Parathyroid adenoma (tissue), 2 donors: Measurements from ENCODE around the gene LRRC4C.

Experiments
- H2AFZ ChIP-seq: fragments of 300-600 bp; sonication (generic); one replicate; pipeline ENCODE4 v1.7.0; 2017; ENCODE audit warnings: antibody characterized with exemption, mild to moderate bottlenecking
- H3K27ac ChIP-seq: fragments of 300-600 bp; sonication (generic); one replicate; pipeline ENCODE4 v1.7.0; 2017
- H3K27me3 ChIP-seq: fragments of 300-600 bp; sonication (generic); one replicate; pipeline ENCODE4 v1.7.0; 2017; ENCODE audit warnings: low read length; ENCODE audit not compliant: control insufficient read depth, insufficient read depth
- H3K36me3 ChIP-seq: fragments of 300-600 bp; sonication (generic); one replicate; pipeline ENCODE4 v1.7.0; 2017; ENCODE audit warnings: low read length; ENCODE audit not compliant: control insufficient read depth, insufficient read depth
- H3K4me1 ChIP-seq: fragments of 300-600 bp; sonication (generic); one replicate; pipeline ENCODE4 v1.7.0; 2017; ENCODE audit warnings: control low read depth
- H3K4me2 ChIP-seq: fragments of 300-600 bp; sonication (generic); one replicate; pipeline ENCODE4 v1.7.0; 2017; ENCODE audit warnings: low read length
- H3K4me3 ChIP-seq: fragments of 300-600 bp; sonication (generic); one replicate; pipeline ENCODE4 v1.7.0; 2017; ENCODE audit warnings: low read depth, low read length
- H3K79me2 ChIP-seq: fragments of 300-600 bp; sonication (generic); one replicate; pipeline ENCODE4 v1.7.0; 2017; ENCODE audit warnings: control low read depth
- H3K9ac ChIP-seq: fragments of 300-600 bp; sonication (generic); one replicate; pipeline ENCODE4 v1.7.0; 2017; ENCODE audit warnings: mild to moderate bottlenecking
- H3K9me3 ChIP-seq: fragments of 300-600 bp; sonication (generic); one replicate; pipeline ENCODE4 v1.7.0; 2017; ENCODE audit warnings: low read length; ENCODE audit not compliant: control insufficient read depth
- TF ChIP-seq, protein P1 (sequence below): fragments of 300-600 bp; sonication (generic); IDR thresholded peaks from one replicate; pipeline ENCODE4 v1.7.0; 2017; ENCODE audit warnings: antibody characterized with exemption, mild to moderate bottlenecking
- donor health status: primary hyperparathyroidism.

Gene LRRC4C

DNA sequence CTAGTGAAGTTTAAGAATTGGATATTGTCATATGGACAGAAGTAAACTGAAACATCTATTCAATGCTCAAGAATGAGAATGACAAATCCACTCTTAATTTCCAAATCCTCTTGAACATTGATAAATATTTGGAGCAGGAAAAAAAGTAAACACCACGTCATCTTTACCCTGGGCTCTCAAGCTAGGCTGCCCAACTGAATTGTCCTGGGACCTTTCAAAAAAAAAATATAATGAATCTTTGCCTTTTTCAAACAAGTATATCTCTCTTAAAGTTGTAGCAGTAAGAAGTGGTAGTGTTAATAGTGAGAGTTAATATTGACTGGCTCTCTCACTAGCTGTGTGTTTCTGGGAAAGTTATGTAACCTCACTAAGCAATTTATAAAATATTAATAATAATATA is 374.3 kb downstream of the LRRC4C start:
- Histone ChIP-seq H3K4me1 (no peaks in the 10 kb centered on the region), H3K36me3 (no peaks in the 10 kb centered on the region), H3K27me3 (no peaks in the 10 kb centered on the region), H3K4me3 (no peak overlapping the region), H2AFZ (no peak overlapping the region), H3K79me2 (no peaks in the 10 kb centered on the region), H3K9ac (no peak overlapping the region), H3K9me3 (no peaks in the 10 kb centered on the region), H3K27ac (no peak overlapping the region), H3K4me2 (no peak overlapping the region)
- TF ChIP-seq, protein P1, sequence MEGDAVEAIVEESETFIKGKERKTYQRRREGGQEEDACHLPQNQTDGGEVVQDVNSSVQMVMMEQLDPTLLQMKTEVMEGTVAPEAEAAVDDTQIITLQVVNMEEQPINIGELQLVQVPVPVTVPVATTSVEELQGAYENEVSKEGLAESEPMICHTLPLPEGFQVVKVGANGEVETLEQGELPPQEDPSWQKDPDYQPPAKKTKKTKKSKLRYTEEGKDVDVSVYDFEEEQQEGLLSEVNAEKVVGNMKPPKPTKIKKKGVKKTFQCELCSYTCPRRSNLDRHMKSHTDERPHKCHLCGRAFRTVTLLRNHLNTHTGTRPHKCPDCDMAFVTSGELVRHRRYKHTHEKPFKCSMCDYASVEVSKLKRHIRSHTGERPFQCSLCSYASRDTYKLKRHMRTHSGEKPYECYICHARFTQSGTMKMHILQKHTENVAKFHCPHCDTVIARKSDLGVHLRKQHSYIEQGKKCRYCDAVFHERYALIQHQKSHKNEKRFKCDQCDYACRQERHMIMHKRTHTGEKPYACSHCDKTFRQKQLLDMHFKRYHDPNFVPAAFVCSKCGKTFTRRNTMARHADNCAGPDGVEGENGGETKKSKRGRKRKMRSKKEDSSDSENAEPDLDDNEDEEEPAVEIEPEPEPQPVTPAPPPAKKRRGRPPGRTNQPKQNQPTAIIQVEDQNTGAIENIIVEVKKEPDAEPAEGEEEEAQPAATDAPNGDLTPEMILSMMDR, result no peak

DNA sequence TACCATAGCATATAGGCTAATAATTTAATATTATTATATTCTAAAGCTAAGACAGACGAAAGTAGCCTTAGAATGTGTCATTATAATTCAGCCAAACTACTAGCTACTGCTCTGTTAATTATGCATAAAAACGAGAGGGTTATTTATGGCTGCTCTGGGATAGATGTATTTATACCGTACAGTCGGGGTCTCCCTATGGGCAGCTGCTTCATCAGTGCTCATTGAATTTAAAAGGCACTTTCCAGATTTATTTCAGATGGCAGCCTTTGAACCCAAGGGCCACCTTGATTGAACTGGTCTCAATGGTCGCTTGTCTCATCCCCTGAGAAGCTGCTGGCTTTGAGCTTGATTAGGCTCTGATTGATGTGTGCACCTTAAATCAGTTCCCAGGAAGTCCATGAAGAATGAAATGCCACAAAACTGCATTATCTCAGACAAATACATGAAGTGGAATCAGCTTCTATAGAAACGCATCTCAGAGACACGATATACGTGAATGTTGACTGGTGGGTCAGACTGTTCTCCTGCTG is 377.6 kb downstream of the LRRC4C start:
- TF ChIP-seq, protein P1, result no peak
- H3K9ac ChIP-seq, result no peak overlapping the region
- H3K4me3 ChIP-seq, result no peak overlapping the region
- no peaks in the 10 kb centered on the region for H3K4me1 ChIP-seq
- no peaks in the 10 kb centered on the region for H3K27me3 ChIP-seq
- H3K9me3 ChIP-seq, result no peaks in the 10 kb centered on the region
- no peaks in the 10 kb centered on the region for H3K79me2 ChIP-seq
- H3K36me3 ChIP-seq, result no peaks in the 10 kb centered on the region
- H3K27ac ChIP-seq, result no peak overlapping the region
- H3K4me2 ChIP-seq, result no peak overlapping the region
- H2AFZ ChIP-seq, result no peak overlapping the region

DNA sequence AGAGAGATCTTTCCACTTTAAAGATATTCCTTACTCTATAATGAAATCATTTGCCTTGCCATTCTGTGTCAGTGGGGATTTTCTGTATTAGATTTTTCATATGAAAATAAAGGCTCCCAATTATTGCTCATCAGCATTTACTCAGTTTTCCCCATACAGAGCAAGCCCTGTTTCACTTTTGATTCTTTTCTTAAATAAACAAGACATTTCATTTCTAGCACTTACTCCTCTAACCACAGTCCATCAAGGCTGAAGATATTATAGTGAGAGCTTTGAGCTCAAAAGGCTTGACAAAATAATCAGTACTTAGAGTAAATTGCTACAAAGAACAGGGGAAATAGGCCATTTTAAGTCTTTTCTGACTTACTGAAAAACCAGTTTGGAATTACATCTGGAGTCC is 385.1 kb downstream of the LRRC4C start:
- H3K9me3 ChIP-seq, result no peaks in the 10 kb centered on the region
- TF ChIP-seq, protein P1, result no peak
- H3K4me3 ChIP-seq, result no peak overlapping the region
- H3K4me1 ChIP-seq, result no peaks in the 10 kb centered on the region
- no peaks in the 10 kb centered on the region for H3K79me2 ChIP-seq
- no peak overlapping the region for H3K9ac ChIP-seq
- no peaks in the 10 kb centered on the region for H3K27me3 ChIP-seq
- H3K36me3 ChIP-seq, result no peaks in the 10 kb centered on the region
- H3K4me2 ChIP-seq, result no peak overlapping the region
- H3K27ac ChIP-seq, result no peak overlapping the region
- no peak overlapping the region for H2AFZ ChIP-seq

DNA sequence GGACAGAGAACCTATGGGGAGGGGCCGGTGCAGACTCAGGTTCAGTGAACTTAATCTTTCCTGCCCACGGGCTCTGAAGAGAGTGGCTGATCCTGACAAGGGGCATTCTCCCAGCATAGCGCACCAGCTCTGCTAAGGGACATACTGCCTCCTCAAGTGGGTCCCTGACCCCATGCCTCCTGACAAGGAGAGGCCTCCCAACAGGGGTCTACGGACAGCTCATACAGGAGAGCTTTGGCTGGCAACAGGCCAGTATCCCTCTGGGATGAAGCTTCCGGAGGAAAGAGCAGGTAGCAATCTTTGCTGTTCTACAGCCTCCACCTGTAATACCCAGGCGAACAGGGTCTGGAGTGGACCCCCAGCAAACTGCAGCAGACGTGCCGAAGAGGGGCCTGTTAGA is 394.0 kb downstream of the LRRC4C start:
- no peak overlapping the region for H2AFZ ChIP-seq
- H3K4me1 ChIP-seq, result no peaks in the 10 kb centered on the region
- no peaks in the 10 kb centered on the region for H3K27me3 ChIP-seq
- H3K4me2 ChIP-seq, result no peak overlapping the region
- H3K36me3 ChIP-seq, result no peaks in the 10 kb centered on the region
- TF ChIP-seq, protein P1, result no peak
- H3K9ac ChIP-seq, result no peak overlapping the region
- H3K9me3 ChIP-seq, result no peaks in the 10 kb centered on the region
- no peak overlapping the region for H3K4me3 ChIP-seq
- no peak overlapping the region for H3K27ac ChIP-seq
- H3K79me2 ChIP-seq, result no peaks in the 10 kb centered on the region

DNA sequence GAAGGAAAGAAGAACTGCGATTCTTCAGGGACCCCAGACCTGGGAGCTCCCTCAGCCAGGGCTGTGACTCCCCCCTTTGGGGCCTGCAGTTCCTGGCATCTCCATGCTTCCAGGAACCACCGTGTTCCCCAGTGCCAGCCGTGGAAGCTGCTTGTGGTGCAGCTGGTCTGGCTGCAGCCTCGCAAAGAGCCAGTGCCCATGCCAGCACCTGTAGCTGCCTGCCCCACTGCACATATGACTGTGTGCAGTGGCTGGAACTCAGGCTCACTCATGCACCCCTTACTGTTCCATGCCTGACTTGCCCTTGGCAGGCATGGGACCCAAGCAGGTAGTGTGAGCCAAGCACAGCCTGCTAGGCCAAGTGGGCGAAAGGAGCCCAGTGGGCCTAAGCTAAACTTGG is 401.3 kb downstream of the LRRC4C start:
- no peak overlapping the region for H3K9ac ChIP-seq
- TF ChIP-seq, protein P1, result no peak

More for the DNA sequence above, 401.3 kb downstream of the LRRC4C start:
- H3K4me2 ChIP-seq, result no peak overlapping the region
- no peaks in the 10 kb centered on the region for H3K36me3 ChIP-seq
- no peak overlapping the region for H3K4me3 ChIP-seq
- H3K9me3 ChIP-seq, result no peaks in the 10 kb centered on the region
- H3K79me2 ChIP-seq, result no peaks in the 10 kb centered on the region
- H2AFZ ChIP-seq, result no peak overlapping the region
- H3K4me1 ChIP-seq, result no peaks in the 10 kb centered on the region
- no peak overlapping the region for H3K27ac ChIP-seq
- no peaks in the 10 kb centered on the region for H3K27me3 ChIP-seq
